Endothelial cell of umbilical vein (primary cell): Measurements from ENCODE around the gene SLC25A27. TPM values are rescaled to one million over a fixed set of nuclear protein-coding genes. Genes with fewer than 3 reads are reported as not detected.

Experiments
- BruUV-seq: library from RNA; stranded (reverse); fragments of 400-500 nt; replicated peaks from 2 replicates; lab custom pipeline; 2021; lab: Mats Ljungman, UMichigan
- CTCF ChIA-PET: fragments of 300-600, 350-600 bp; sonication (Branson Sonifier 250); formaldehyde crosslinking; loops from one replicate; lab custom pipeline; 2021; ENCODE audit warnings: antibody characterized with exemption, inconsistent platforms; lab: Charles Lee
- POLR2A ChIA-PET: fragments of 300-600, 350-600 bp; sonication (Branson Sonifier 250); formaldehyde crosslinking; loops from one replicate; lab custom pipeline; 2021; ENCODE audit warnings: antibody characterized with exemption, inconsistent platforms; lab: Charles Lee
- DNase-seq: peaks from one replicate; pipeline ENCODE4 v3.0.0-alpha.2; 2011; ENCODE audit warnings: low read depth, low spot score
- FAIRE-seq: peaks from 2 replicates; lab custom pipeline; 2011; peaks lifted over from hg19 to GRCh38; lab: Jason Lieb, UNC
- H2AFZ ChIP-seq: 2 replicates; pipeline ENCODE4 v1.6.0; 2012; ENCODE audit warnings: low read depth, low read length, control low read depth, inconsistent platforms
- H3K27ac ChIP-seq: 2 replicates; pipeline ENCODE4 v1.5.1; 2011; ENCODE audit warnings: low read depth, mild to moderate bottlenecking, control low read depth, low read length, moderate library complexity; ENCODE audit not compliant: insufficient read depth
- H3K27me3 ChIP-seq, 2 experiments: 2 replicates each; pipeline versions ENCODE4 v1.6.0 to v1.6.1; 2011; ENCODE audit warnings: low read length in 2 of 2, mixed read lengths in 1 of 2; ENCODE audit not compliant: control insufficient read depth in 2 of 2, insufficient read depth in 2 of 2
- H3K36me3 ChIP-seq, 2 experiments: 2 replicates in 1 of 2; 3 replicates in 1 of 2; pipeline ENCODE4 v1.5.1; 2011; ENCODE audit warnings: low read length in 2 of 2, mild to moderate bottlenecking in 1 of 2, moderate library complexity in 1 of 2; ENCODE audit not compliant: control insufficient read depth in 2 of 2, insufficient read depth in 2 of 2; ENCODE audit errors: extremely low read depth in 1 of 2
- H3K4me1 ChIP-seq: 3 replicates; pipeline ENCODE4 v1.5.1; 2011; ENCODE audit warnings: mild to moderate bottlenecking, low read length; ENCODE audit not compliant: control insufficient read depth, insufficient read depth; ENCODE audit errors: extremely low read depth
- H3K4me2 ChIP-seq: 2 replicates; pipeline ENCODE4 v1.6.1; 2011; ENCODE audit warnings: low read length, control low read depth, mixed read lengths; ENCODE audit not compliant: insufficient read depth
- H3K4me3 ChIP-seq, 3 experiments: fragments of 200-600 bp in 1 of 3; sonication (generic), shearing (Covaris generic) in 1 of 3; replicated peaks in 1 of 3; 2 replicates each; pipeline ENCODE4 v1.5.1; 2011 to 2016; ENCODE audit warnings: control low read depth in 3 of 3, low read length in 3 of 3, mild to moderate bottlenecking in 2 of 3, inconsistent platforms in 1 of 3, low read depth in 1 of 3, moderate library complexity in 1 of 3; ENCODE audit not compliant: insufficient read depth in 1 of 3
- H3K79me2 ChIP-seq: 2 replicates; pipeline ENCODE4 v1.6.0; 2012; ENCODE audit warnings: low read length, inconsistent platforms; ENCODE audit not compliant: control insufficient read depth, insufficient read depth
- H3K9ac ChIP-seq: replicated peaks from 2 replicates; pipeline ENCODE3; 2011; ENCODE audit warnings: low read length, control low read depth; ENCODE audit not compliant: insufficient read depth; ENCODE audit errors: extremely low read depth
- H3K9me1 ChIP-seq: replicated peaks from 3 replicates; pipeline ENCODE4 v1.6.0; 2011; ENCODE audit warnings: mild to moderate bottlenecking, low read length; ENCODE audit not compliant: control insufficient read depth, insufficient read depth; ENCODE audit errors: extremely low read depth
- H3K9me3 ChIP-seq: replicated peaks from 2 replicates; pipeline ENCODE4 v1.5.1; 2012; ENCODE audit warnings: low read length, inconsistent platforms; ENCODE audit not compliant: control insufficient read depth, insufficient read depth
- H4K20me1 ChIP-seq: replicated peaks from 2 replicates; pipeline ENCODE3; 2011; ENCODE audit warnings: mild to moderate bottlenecking, low read length; ENCODE audit not compliant: control insufficient read depth, insufficient read depth; ENCODE audit errors: extremely low read depth
- EZH2 ChIP-seq: IDR thresholded peaks from 2 replicates; pipeline ENCODE4 v1.6.1; 2012; ENCODE audit warnings: borderline replicate concordance, low read depth, mild to moderate bottlenecking, moderate library complexity, low read length, inconsistent platforms; ENCODE audit not compliant: severe bottlenecking
- FOS ChIP-seq: IDR thresholded peaks from 2 replicates; pipeline ENCODE4 v1.6.1; 2011; ENCODE audit warnings: mild to moderate bottlenecking, low read length, moderate library complexity, borderline replicate concordance; ENCODE audit not compliant: insufficient read depth
- GATA2 ChIP-seq: IDR thresholded peaks from 2 replicates; pipeline ENCODE4 v1.7.0; 2011; ENCODE audit warnings: low read depth, mild to moderate bottlenecking, moderate library complexity, mixed read lengths, low read length; ENCODE audit not compliant: insufficient read length, insufficient read depth
- JUN ChIP-seq: IDR thresholded peaks from 2 replicates; pipeline ENCODE4 v1.6.1; 2011; ENCODE audit warnings: borderline replicate concordance, low read depth; ENCODE audit not compliant: insufficient read length, insufficient read depth
- MAX ChIP-seq: IDR thresholded peaks from 2 replicates; pipeline ENCODE4 v1.6.1; 2011; ENCODE audit not compliant: insufficient read depth, insufficient read length
- MYC ChIP-seq: IDR thresholded peaks from one replicate; pipeline ENCODE4 v1.6.1; 2011; ENCODE audit warnings: mild to moderate bottlenecking, low read depth, low read length
- POLR2A ChIP-seq: IDR thresholded peaks from 2 replicates; pipeline ENCODE4 v1.6.1; 2012; ENCODE audit warnings: low read depth, mild to moderate bottlenecking, control low read depth, low read length
- POLR2AphosphoS5 ChIP-seq: IDR thresholded peaks from 2 replicates; pipeline ENCODE4 v1.6.1; 2012; ENCODE audit warnings: low read depth, mild to moderate bottlenecking, control low read depth, low read length, moderate library complexity; ENCODE audit not compliant: insufficient read depth
- dilution Hi-C: fragments of 300-500 bp; cut with MboI; formaldehyde crosslinking; loops from one replicate; pipeline ENCODE4 v1.15.0; 2019; ENCODE audit warnings: low sequenced_read_pairs; ENCODE audit not compliant: extremely low pct_ligation_motif_present
- intact Hi-C: fragments of 100-400 bp; cut with micrococcal nuclease; formaldehyde crosslinking; loops from one replicate; pipeline ENCODE4 v1.10.0; 2022
- polyA plus RNA-seq, 4 experiments: library from polyadenylated mRNA; depleted of rRNA in 3 of 4; stranded (reverse) in 3 of 4; unstranded in 1 of 4; fragments of >200 nt; gene quantifications; 2 replicates each; pipeline versions ENCODE4 v1.2.1 to v1.2.3, GENCODE V29; 2011 to 2012; ENCODE audit warnings: missing spikeins in 1 of 4
- total RNA-seq: library from RNA; stranded (reverse); gene quantifications from 2 replicates; pipeline ENCODE4 v1.2.3, GENCODE V29; 2021
- TF ChIP-seq, protein P1 (sequence below), 2 donors: IDR thresholded peaks; 1 replicate in 1 of 2; 2 replicates in 1 of 2; pipeline ENCODE4 v1.5.1; 2011; ENCODE audit warnings: low read length in 2 of 2, mild to moderate bottlenecking in 2 of 2, moderate library complexity in 2 of 2, control low read depth in 1 of 2, inconsistent platforms in 1 of 2, low read depth in 1 of 2; ENCODE audit not compliant: insufficient read depth in 1 of 2; ENCODE audit errors: extremely low read depth in 1 of 2

Gene SLC25A27
- total and polyA plus RNA-seq, 2 donors (not counting 3 experiments of a cell fraction or from before 2014, with no cell fraction given) = 3.3 to 4.0 TPM

DNA sequence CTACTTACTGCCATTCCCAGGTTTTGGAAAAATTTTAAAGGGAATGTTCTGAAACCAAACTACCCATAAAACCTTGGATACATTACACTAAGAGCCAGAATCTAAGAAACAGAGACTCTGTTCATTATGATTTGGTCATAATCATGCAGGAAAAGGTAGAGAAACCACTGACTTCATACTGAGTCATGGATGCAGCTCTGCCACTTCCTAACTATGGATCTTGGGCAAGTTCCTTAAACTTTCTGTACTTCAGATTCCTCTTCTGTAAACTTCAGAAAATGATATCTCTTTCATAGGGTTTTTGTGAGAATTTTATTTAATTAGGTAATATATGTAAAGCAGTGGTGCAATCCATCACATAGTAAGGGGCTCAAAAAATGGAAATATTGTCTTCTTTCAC is 62.4 kb downstream of the SLC25A27 start:
- no peak overlapping the region for H3K9ac ChIP-seq
- ChIA-PET CTCF (no interaction called here), POLR2A (no interaction called here)
- no peak for FAIRE-seq
- TF ChIP-seq GATA2 (no peak), MYC (no peak), POLR2A (no peak), POLR2AphosphoS5 (no peak), JUN (no peak), EZH2 (no peak), FOS (no peak), MAX (no peak)
- TF ChIP-seq, protein P1, sequence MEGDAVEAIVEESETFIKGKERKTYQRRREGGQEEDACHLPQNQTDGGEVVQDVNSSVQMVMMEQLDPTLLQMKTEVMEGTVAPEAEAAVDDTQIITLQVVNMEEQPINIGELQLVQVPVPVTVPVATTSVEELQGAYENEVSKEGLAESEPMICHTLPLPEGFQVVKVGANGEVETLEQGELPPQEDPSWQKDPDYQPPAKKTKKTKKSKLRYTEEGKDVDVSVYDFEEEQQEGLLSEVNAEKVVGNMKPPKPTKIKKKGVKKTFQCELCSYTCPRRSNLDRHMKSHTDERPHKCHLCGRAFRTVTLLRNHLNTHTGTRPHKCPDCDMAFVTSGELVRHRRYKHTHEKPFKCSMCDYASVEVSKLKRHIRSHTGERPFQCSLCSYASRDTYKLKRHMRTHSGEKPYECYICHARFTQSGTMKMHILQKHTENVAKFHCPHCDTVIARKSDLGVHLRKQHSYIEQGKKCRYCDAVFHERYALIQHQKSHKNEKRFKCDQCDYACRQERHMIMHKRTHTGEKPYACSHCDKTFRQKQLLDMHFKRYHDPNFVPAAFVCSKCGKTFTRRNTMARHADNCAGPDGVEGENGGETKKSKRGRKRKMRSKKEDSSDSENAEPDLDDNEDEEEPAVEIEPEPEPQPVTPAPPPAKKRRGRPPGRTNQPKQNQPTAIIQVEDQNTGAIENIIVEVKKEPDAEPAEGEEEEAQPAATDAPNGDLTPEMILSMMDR (IDR thresholded peaks at IDR 0.05; ENCODE audit: extremely low read depth in 1 of 2, insufficient read depth in 1 of 2, low read depth in 1 of 2, low read length in 2 of 2) = no peak
- no peaks in the 10 kb centered on the region for H3K27me3 ChIP-seq
- no TSS peak for BruUV-seq
- no peaks in the 10 kb centered on the region for H3K9me3 ChIP-seq
- no peak overlapping the region for H3K4me2 ChIP-seq
- intact Hi-C loops (no loop called here), dilution Hi-C loops (no loop called here)
- no peaks in the 10 kb centered on the region for H3K36me3 ChIP-seq
- DNase-seq = no peak
- H3K27ac ChIP-seq = no peak overlapping the region
- H3K4me3 ChIP-seq = no peak overlapping the region
- H3K4me1 ChIP-seq = no peaks in the 10 kb centered on the region
- no peak overlapping the region for H2AFZ ChIP-seq
- H4K20me1 ChIP-seq = no peaks in the 10 kb centered on the region
- H3K79me2 ChIP-seq = no peaks in the 10 kb centered on the region
- H3K9me1 ChIP-seq = no peaks in the 10 kb centered on the region
